ENCODE measurements around the gene FKBP5.
A peak's percentile ranks its signal among the peaks of the same experiment; 100 is the strongest.
"Not testable (repeated sequence)": the region's sequence is repeated elsewhere in the genome, so short reads cannot be mapped to it uniquely, and the experiment has no call there.

Gene FKBP5

DNA sequence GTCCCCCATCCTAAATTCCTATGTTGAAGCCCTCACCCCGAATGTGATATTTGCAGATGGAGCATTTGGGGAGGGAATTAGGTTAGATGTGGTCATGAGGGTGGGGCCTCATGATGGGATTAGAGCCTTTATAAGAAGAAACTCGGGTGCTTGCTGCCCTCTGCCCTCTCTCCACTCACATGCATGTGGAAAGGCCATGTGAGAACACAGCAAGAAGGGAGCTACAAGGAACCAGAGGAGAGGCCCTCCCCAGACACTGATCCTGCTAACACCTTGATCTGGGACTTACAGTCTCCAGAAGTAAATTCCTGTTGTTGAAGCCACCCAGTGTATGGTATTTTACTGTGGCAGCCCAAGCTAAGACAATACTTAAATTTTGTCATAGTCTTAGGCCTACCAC, 106.4 kb downstream of the FKBP5 start:
- no peak for DNase-seq

DNA sequence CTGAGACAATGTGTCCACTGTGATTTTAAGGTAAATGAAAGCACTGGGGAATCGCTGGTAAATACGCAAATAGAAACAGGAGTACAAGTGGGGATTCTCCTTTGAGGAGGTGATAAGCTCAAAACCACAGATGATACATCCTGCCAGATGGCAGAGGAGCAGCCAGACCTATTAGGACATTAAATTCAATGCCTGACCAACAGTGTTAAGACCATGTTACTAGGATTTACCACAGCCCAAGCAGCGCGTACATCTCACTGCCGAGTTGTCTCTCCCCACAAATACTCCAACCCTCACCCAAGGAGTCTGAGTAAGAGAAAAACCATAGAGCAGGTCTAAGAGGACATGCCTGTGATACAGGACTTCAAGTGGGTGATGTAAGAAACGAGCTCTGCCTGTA, 107.1 kb downstream of the FKBP5 start:
- DNase-seq: no peak

GRCh38 chr6:35580836-35581235, 107.9 kb downstream of the FKBP5 start:
- no peak for DNase-seq

DNA sequence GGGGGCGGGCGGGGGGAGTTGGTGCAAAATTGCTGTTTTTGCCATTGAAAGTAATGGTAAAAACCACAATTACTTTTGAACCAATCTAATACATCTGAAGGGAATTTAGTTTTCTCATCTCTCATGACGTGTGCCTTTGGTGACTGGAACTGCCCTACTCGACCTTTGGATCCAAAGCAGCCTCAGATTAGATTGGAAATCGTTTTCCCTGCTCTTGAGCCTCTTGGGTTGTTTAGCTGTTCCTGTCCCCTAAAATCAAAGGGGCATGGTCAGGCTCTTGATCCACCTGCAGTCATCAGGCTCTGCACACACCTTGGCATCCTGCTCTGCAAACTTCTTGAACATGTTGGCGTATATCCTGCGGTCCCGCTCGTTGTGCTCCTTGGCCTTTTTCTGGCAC, 112.0 kb downstream of the FKBP5 start:
- DNase-seq: no peak

GRCh38 chr6:35573495-35574110, 115.1 kb downstream of the FKBP5 start:
- no peak for DNase-seq

DNA sequence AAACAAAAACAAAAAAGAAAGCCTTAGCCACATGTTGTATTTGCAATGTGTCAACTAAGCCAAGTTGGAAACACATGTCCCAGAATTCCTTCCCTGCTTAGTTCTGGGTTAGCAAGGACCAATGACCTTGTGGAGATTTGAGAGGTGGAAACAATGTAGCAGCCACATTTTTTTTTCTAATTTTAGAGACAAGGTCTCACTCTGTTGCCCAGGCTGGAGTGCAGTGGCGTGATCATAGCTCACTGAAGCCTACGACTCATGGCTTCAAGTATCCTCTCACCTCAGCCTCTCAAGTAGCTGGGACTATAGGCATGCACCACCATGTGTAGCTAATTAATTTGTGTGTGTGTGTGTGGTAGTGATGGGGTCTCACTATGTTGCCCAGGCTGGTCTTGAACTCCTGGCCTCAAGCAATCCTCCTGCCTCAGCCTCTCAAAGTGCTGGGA, 117.8 kb downstream of the FKBP5 start:
- DNase-seq: not testable (repeated sequence)

DNA sequence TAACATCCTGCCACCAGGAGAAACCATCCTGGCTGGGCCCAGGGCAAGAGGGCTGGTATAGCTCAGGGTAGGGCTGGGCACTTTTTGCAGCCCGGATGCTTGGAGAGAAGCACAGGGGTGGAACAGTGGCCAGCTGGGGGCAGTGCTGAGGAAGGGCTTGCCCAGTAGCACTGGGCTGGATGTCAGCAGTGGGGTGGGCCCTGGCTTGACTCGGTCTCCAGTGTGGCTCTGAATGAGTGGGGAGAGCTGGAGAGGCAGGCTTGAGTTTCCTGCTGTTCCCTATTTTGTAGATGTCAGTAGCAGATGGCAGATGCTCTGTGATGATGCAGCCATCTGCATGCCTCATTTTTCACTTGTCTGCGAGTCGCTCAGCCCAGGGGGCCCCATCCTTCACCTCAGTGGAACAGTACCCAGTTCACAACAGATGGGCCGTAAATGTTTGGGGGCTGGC, 119.7 kb downstream of the FKBP5 start:
- DNase-seq: no peak

DNA sequence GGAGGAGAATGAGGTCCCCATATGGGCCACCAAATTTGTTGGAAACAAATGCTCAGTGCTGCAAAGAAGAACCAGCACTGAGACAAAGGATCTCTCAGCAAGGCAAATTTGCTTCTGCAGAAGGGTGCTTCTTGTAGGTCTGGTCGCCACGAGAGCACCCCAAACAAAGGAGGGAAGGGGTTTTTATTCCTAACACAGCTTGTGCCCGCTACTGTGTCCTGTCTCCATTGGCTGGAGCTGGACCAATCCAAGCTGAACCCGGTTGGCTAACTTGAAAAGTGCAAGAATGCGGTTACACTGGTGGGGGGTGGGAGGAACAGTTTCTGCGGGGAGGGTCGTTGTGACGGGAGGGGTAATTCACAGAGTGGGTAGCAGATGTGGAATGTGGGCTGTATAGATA, 121.9 kb downstream of the FKBP5 start:
- no peak for DNase-seq

GRCh38 chr6:35564733-35565132, 124.0 kb downstream of the FKBP5 start:
- DNase-seq: no peak

- DNase-seq: no peak
Measured at GRCh38 chr6:35562060-35562459, 126.7 kb downstream of the FKBP5 start.

GRCh38 chr6:35561113-35561512, 127.6 kb downstream of the FKBP5 start:
- no peak for DNase-seq

GRCh38 chr6:35558571-35558970, 130.1 kb downstream of the FKBP5 start:
- DNase-seq: no peak

- DNase-seq: no peak
Measured at GRCh38 chr6:35557239-35557638, 131.5 kb downstream of the FKBP5 start.

GRCh38 chr6:35554811-35555210, 133.9 kb downstream of the FKBP5 start:
- no peak for DNase-seq

DNA sequence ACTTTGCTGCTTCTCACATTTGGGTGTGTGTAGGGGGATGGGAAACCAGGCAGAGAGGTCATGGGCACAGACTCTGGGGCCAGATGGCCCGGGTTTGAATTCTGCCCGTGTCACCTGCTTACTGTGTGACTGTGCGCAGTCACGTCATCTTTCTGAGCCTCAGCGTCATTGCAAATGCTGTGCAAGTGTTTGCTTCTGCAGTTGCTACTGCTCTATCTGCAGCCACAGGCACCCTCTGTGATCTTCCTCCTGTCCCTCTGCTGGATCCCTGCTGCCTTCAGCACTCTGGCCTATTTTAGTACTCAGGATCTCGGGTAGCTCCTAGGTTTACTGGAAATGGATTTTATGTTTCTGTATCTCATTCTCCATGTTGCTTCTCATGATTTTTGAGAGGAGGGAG, 135.4 kb downstream of the FKBP5 start:
- DNase-seq: no peak

DNA sequence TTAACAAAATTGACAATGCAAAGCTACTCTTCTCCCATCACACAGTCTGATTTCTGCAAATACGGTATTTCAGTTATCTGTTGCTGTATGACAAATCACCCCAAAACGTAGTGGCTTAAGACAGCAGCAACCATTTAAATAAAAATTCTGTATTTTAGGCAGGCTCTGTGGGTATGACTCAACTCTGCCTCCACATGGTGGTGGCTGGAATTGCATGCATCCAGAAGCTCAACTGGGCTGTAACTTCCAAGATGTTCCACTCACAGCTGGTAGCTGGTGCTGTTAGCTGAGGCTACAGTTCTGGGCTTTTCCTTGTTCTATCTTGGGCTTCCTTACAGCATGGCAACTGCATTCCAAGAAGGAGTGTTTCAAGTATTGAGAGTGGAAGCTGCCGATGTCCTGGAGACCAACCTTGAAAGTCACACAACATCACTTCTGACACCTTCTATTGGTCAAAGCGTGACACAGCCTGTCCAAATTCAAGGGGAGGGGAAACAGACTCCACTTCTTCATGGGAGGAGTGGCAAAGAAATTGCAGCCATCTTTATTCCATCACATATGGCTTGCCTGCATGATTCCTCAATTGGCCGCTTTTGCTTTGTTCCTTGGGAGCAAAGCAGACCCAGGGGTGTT, 136.3 kb downstream of the FKBP5 start:
- DNase-seq: peak; percentile 18

DNA sequence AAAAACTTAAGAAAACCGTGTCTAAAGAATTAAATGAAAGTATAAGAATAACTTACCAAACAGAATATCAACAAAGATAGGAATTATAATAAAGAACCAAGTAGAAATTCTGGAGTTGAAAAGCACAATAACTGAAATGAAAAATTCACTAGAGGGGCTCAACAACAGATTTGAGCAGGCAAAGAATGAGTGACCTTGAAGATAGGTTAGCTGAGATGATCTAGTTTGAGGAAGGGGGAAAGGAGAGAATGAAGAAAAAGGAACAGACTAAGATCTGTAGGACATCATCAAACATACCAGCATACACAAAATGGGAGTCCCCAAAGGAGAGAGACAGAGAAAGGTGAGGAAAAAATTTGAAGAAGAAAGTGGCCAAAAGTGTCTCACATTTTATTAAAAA, 138.3 kb downstream of the FKBP5 start:
- no peak for DNase-seq

DNA sequence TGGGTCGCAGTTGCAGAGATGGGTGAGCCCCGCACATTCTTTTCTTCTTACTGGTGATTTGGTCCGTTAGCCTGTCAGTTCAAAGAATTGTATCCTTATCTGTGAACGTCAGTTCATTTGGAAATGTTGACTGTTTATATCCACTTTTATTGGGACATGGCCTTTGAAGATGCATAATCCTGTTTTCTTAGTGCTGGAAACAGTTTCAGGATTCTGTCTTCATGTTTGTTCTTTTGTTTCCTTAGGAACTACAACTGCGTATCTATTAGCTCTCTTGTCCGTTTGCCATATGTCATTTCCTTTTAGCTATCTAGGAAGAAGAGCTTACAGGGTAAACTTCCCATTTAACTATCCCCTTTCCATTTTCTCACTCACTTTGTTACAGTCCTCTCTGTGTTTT, 141.0 kb downstream of the FKBP5 start:
- DNase-seq: no peak

DNA sequence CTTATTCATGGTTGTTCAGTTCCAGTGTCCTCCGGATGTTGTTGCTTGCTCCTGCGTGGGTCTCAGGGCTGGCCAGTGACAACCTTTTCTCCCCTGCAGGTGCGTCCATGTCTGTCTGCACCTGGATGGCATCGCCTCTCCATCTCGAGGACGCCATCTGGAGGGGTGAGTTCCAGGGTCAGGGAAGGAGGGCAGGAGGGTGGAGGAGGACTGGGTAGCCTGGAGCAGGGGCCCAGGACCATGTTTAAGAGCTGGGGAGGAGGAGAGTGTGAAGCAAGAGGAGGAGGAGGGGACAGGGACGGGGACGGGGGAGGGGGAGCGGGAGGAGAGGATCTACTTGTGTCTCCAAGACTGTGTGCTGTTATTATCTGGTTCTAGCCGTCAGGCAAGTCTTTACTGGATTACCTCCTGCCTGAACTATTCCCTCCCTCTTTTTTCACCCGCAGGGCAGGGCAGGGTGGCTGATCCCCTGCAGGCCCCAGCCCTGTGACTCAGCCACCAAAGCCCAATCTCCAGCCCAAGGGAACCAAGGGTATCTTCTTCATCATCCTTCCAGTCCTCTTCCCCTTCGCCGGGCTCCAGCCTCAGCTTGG, 143.8 kb downstream of the FKBP5 start:
- DNase-seq: peak; percentile 54

- DNase-seq: no peak
Measured at GRCh38 chr6:35543459-35544193, 145.1 kb downstream of the FKBP5 start.

DNA sequence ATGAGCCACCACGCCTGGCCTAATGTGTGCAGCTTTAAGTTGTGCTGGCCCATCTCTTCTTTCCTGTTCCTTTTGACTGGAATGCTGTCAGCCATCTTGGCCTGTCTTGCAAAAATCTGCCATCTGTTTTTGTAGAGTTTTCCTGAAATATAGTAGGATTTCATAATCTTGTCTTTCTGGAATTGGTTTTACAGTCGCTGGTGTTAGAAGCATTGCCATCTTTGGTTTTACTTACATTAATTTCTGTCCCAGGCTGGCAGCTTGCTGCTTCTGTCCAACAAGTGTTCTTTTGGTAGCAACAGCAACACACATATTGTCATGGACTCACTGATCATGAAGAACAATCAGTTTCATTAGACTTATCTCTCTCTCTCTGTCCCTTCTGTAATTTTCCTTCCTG, 146.9 kb downstream of the FKBP5 start:
- DNase-seq: no peak

DNA sequence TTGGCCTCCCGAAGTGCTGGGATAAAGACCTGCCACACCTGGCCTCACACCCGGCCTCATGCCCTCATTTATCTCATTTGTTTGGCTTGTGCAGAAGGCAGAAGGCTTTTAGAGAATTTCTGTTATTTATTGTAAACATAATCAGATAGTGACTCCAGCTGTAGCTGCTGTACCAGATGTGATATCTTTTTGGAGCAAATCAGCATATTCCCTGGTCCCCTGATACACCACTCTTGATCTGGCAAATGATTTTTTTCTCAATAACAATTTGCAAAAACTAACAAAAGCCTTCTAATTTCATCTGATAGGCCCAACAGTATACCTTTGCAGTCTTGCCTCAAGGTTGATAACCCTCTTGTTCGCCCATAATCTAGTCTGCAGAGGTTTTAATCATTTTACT, 149.5 kb downstream of the FKBP5 start:
- DNase-seq: no peak

DNA sequence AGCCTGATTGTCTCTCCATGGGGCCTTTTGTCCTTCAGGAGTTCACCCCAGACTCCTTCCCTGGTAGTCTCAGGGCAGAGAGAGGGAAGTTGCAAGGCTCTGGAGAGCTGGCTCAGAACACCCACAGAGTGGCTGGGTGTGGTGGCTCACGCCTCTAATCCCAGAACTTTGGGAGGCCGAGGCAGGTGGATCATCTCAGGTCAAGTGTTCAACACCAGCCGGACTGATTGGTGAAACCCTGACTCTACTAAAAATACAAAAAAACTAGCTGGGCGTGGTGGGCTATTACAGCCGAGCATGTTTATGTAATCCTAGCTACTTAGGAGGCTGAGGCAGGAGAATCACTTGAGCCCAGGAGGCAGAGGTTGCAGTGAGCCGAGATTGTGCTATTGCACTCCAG, 152.9 kb downstream of the FKBP5 start:
- DNase-seq: not testable (repeated sequence)

Measured in NCI-H146 (cell line).